Skeletal muscle cell (primary cell): ENCODE data around the gene SORCS3.
"Not testable (repeated sequence)": the region's sequence is repeated elsewhere in the genome, so short reads cannot be mapped to it uniquely, and the experiment has no call there.

Experiments used
- DNase-seq: peaks from one replicate; pipeline ENCODE4 v3.0.0-alpha.2; 2010; ENCODE audit warnings: low read depth
- H3K4me3 ChIP-seq: 2 replicates; pipeline ENCODE4 v1.5.1; 2011; ENCODE audit warnings: low read depth, mild to moderate bottlenecking, control low read depth, low read length, moderate library complexity

Gene SORCS3

GRCh38 chr10:104686829-104687228 lies 45.7 kb downstream of the SORCS3 start:
- no peak overlapping the region for H3K4me3 ChIP-seq

GRCh38 chr10:104688251-104689042 lies 47.4 kb downstream of the SORCS3 start:
- DNase-seq: no peak
- H3K4me3 ChIP-seq: no peak overlapping the region

More at GRCh38 chr10:104686829-104687228, 45.7 kb downstream of the SORCS3 start:
- no peak for DNase-seq

- DNase-seq: no peak
These were observed 48.0 kb downstream of the SORCS3 start for GRCh38 chr10:104689105-104689504.

GRCh38 chr10:104689547-104689946 lies 48.5 kb downstream of the SORCS3 start:
- no peak overlapping the region for H3K4me3 ChIP-seq
- DNase-seq: no peak

More at GRCh38 chr10:104689105-104689504, 48.0 kb downstream of the SORCS3 start:
- H3K4me3 ChIP-seq: no peak overlapping the region

- no peak overlapping the region for H3K4me3 ChIP-seq
- no peak for DNase-seq
These were observed 49.0 kb downstream of the SORCS3 start for GRCh38 chr10:104690101-104690500.

- H3K4me3 ChIP-seq: no peak overlapping the region
- DNase-seq: no peak
These were observed 49.9 kb downstream of the SORCS3 start for GRCh38 chr10:104690959-104691358.

- H3K4me3 ChIP-seq: no peak overlapping the region
- no peak for DNase-seq
These were observed 53.0 kb downstream of the SORCS3 start for GRCh38 chr10:104694074-104694473.

- not testable (repeated sequence) for H3K4me3 ChIP-seq, DNase-seq
These were observed 62.2 kb downstream of the SORCS3 start for GRCh38 chr10:104703262-104703661.

- no peak for DNase-seq
- no peak overlapping the region for H3K4me3 ChIP-seq
These were observed 65.8 kb downstream of the SORCS3 start for GRCh38 chr10:104706886-104707285.

- DNase-seq: no peak
- no peak overlapping the region for H3K4me3 ChIP-seq
These were observed 66.7 kb downstream of the SORCS3 start for GRCh38 chr10:104707602-104708459.

GRCh38 chr10:104711302-104711721 lies 70.2 kb downstream of the SORCS3 start:
- DNase-seq: no peak
- H3K4me3 ChIP-seq: no peak overlapping the region

- not testable (repeated sequence) for H3K4me3 ChIP-seq, DNase-seq
These were observed 89.5 kb downstream of the SORCS3 start for GRCh38 chr10:104730593-104730992.

- no peak for DNase-seq
- no peak overlapping the region for H3K4me3 ChIP-seq
These were observed 90.1 kb downstream of the SORCS3 start for GRCh38 chr10:104731192-104731591.

GRCh38 chr10:104732222-104732621 lies 91.1 kb downstream of the SORCS3 start:
- no peak overlapping the region for H3K4me3 ChIP-seq
- no peak for DNase-seq

- no peak for DNase-seq
These were observed 93.3 kb downstream of the SORCS3 start for GRCh38 chr10:104734433-104734832.

GRCh38 chr10:104735036-104735756 lies 94.1 kb downstream of the SORCS3 start:
- no peak overlapping the region for H3K4me3 ChIP-seq
- DNase-seq: no peak

More at GRCh38 chr10:104734433-104734832, 93.3 kb downstream of the SORCS3 start:
- H3K4me3 ChIP-seq: no peak overlapping the region

- DNase-seq: no peak
- H3K4me3 ChIP-seq: no peak overlapping the region
These were observed 94.8 kb downstream of the SORCS3 start for GRCh38 chr10:104735757-104736391.

- no peak for DNase-seq
- H3K4me3 ChIP-seq: no peak overlapping the region
These were observed 100.0 kb downstream of the SORCS3 start for GRCh38 chr10:104741127-104741526.

- H3K4me3 ChIP-seq: no peak overlapping the region
These were observed 103.0 kb downstream of the SORCS3 start for GRCh38 chr10:104744052-104744451.

More at GRCh38 chr10:104744052-104744451, 103.0 kb downstream of the SORCS3 start:
- DNase-seq: no peak
